SU-DHL-6 (cell line): ENCODE measurements around the gene KIAA2012.

Source experiments
- CTCF ChIP-seq: fragments of 200-600 bp; sonication (generic); IDR thresholded peaks from one replicate; pipeline ENCODE4 v1.5.1; 2017; ENCODE audit warnings: antibody characterized with exemption, mild to moderate bottlenecking, low read length, moderate library complexity; ENCODE audit not compliant: insufficient read depth, poor library complexity, severe bottlenecking
- EZH2phosphoT487 ChIP-seq: fragments of 200-600 bp; sonication (generic), shearing (Covaris generic); conservative IDR thresholded peaks from 2 replicates; pipeline ENCODE4 v1.6.1; 2018; ENCODE audit warnings: mild to moderate bottlenecking, antibody characterized with exemption, low read length, moderate library complexity, mixed read lengths

GRCh38 chr2:202079310-202079709, 6.3 kb downstream of the KIAA2012 start:
- TF ChIP-seq CTCF, result no peak
- no peak for TF ChIP-seq EZH2phosphoT487
